ENCODE measurements around the gene ANTXRL.
A peak's percentile ranks its signal among the peaks of the same experiment; 100 is the strongest.

ANTXRL gene

GRCh38 chr10:46283580-46284285, 3.1 kb upstream of the ANTXRL start:
- H3K27ac ChIP-seq, result peak overlapping the region; percentile 71
- TF ChIP-seq CTCF (conservative IDR thresholded peaks at IDR 0.05), result no peak

GRCh38 chr10:46284286-46285229, 2.2 kb upstream of the ANTXRL start:
- no peak for TF ChIP-seq CTCF (conservative IDR thresholded peaks at IDR 0.05)
- peak overlapping the region; percentile 71 for H3K27ac ChIP-seq

GRCh38 chr10:46285300-46285699, 1.5 kb upstream of the ANTXRL start:
- H3K27ac ChIP-seq, result peak overlapping the region; percentile 71

GRCh38 chr10:46285966-46286620, 704 bp upstream of the ANTXRL start:
- H3K27ac ChIP-seq, result no peak overlapping the region
- TF ChIP-seq CTCF (conservative IDR thresholded peaks at IDR 0.05), result no peak

More at GRCh38 chr10:46285300-46285699, 1.5 kb upstream of the ANTXRL start:
- no peak for TF ChIP-seq CTCF (conservative IDR thresholded peaks at IDR 0.05)

- TF ChIP-seq CTCF (conservative IDR thresholded peaks at IDR 0.05), result no peak
- no peak overlapping the region for H3K27ac ChIP-seq
Measured at GRCh38 chr10:46287846-46288477, 1.2 kb downstream of the ANTXRL start.

GRCh38 chr10:46288601-46289206, 1.9 kb downstream of the ANTXRL start:
- H3K27ac ChIP-seq, result no peak overlapping the region
- no peak for TF ChIP-seq CTCF (conservative IDR thresholded peaks at IDR 0.05)

Measured in VCaP (cell line).